Measurements from ENCODE around the gene MST1.

MST1 gene

DNA sequence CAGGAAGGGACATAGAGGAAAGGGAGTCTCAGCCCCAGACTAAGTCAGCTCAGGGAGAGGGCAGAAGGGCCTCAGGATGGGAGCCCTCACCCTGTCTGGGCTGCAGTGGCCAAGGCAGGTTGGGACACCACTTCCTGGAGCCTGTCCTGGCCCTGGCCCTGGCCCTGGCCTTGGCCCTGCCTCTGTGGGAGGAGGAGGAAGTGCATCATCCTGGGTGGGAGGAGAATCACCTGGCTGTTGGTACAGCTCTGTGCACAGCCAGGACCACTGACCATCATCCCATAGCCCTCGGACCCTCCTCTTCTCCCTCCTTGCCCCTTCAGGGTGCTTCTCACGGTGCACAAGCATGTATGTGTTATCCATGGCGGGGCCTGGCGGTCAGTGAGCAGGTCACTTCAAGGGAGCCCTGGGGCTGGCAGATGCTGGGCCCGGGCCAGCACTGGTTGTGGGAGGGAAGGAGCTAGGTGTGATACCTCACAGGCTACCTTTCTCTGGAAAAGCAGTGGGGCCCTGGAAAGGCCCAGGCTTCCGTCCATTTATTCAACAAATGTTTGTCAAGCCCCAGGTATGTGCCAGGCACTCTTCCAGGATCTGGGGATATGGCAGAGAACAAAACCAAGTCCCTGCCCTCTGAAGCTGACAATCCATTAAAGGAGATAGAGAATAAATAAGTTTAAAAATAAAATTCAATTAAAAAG is 23.3 kb downstream of the MST1 start:
- peak overlapping the region; percentile 61 for H3K27ac ChIP-seq
- H3K27me3 ChIP-seq: peaks cover 18% of the 10 kb centered on the region
- TF ChIP-seq, protein P1, sequence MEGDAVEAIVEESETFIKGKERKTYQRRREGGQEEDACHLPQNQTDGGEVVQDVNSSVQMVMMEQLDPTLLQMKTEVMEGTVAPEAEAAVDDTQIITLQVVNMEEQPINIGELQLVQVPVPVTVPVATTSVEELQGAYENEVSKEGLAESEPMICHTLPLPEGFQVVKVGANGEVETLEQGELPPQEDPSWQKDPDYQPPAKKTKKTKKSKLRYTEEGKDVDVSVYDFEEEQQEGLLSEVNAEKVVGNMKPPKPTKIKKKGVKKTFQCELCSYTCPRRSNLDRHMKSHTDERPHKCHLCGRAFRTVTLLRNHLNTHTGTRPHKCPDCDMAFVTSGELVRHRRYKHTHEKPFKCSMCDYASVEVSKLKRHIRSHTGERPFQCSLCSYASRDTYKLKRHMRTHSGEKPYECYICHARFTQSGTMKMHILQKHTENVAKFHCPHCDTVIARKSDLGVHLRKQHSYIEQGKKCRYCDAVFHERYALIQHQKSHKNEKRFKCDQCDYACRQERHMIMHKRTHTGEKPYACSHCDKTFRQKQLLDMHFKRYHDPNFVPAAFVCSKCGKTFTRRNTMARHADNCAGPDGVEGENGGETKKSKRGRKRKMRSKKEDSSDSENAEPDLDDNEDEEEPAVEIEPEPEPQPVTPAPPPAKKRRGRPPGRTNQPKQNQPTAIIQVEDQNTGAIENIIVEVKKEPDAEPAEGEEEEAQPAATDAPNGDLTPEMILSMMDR (IDR thresholded peaks at IDR 0.05): no peak
- no peak overlapping the region for H3K4me3 ChIP-seq (ENCODE audit: low read depth in 1 of 2, low read length in 1 of 2)
- no peaks in the 10 kb centered on the region for H3K9me3 ChIP-seq
- H3K36me3 ChIP-seq: no peaks in the 10 kb centered on the region
- peaks cover 7 to 9% of the 10 kb centered on the region in 2 experiments for H3K4me1 ChIP-seq (ENCODE audit: control insufficient read depth in 1 of 2, insufficient read depth in 1 of 2, low read depth in 1 of 2, low read length in 1 of 2)

GRCh38 chr3:49664300-49664699 is 25.0 kb downstream of the MST1 start:
- TF ChIP-seq, protein P1 (IDR thresholded peaks at IDR 0.05): no peak
- no peaks in the 10 kb centered on the region for H3K9me3 ChIP-seq
- no peak overlapping the region for H3K4me3 ChIP-seq (ENCODE audit: low read depth in 1 of 2, low read length in 1 of 2)
- no peaks in the 10 kb centered on the region for H3K36me3 ChIP-seq
- peaks cover 7 to 9% of the 10 kb centered on the region in 2 experiments for H3K4me1 ChIP-seq (ENCODE audit: control insufficient read depth in 1 of 2, insufficient read depth in 1 of 2, low read depth in 1 of 2, low read length in 1 of 2)
- no peak overlapping the region for H3K27ac ChIP-seq
- H3K27me3 ChIP-seq: peaks cover 12% of the 10 kb centered on the region

GRCh38 chr3:49663831-49664230 is 25.4 kb downstream of the MST1 start:
- Histone ChIP-seq H3K4me1 (ENCODE audit: control insufficient read depth in 1 of 2, insufficient read depth in 1 of 2, low read depth in 1 of 2, low read length in 1 of 2) (peaks cover 7 to 9% of the 10 kb centered on the region in 2 experiments), H3K27ac (no peak overlapping the region), H3K9me3 (no peaks in the 10 kb centered on the region), H3K27me3 (peaks cover 7% of the 10 kb centered on the region), H3K4me3 (ENCODE audit: low read depth in 1 of 2, low read length in 1 of 2) (no peak overlapping the region), H3K36me3 (no peaks in the 10 kb centered on the region)
- TF ChIP-seq, protein P1 (IDR thresholded peaks at IDR 0.05): no peak

DNA sequence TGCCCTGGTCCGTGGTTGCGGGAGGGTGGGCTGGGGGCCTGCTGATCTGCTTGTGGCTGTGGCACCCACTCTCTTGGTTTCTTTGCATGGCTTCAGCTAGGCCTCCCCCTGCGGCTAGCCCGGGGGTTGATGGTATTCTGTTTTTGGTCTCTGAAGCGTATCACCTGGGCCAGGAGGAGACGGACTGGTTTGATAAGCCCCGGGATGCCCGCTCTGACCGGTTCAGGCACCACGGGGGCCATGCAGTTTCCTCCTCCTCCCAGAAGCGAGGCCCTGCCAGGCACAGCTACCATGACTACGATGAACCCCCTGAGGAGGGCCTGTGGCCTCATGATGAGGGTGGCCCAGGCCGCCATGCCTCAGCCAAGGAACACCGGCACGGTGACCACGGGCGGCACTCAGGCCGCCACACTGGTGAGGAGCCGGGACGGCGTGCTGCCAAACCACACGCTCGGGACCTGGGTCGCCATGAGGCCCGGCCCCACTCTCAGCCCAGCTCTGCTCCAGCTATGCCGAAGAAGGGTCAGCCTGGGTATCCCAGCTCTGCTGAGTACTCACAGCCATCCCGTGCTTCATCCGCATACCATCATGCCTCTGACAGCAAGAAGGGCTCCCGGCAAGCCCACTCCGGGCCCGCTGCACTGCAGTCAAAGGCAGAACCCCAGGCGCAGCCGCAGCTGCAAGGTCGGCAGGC is 26.4 kb downstream of the MST1 start:
- H3K4me3 ChIP-seq (ENCODE audit: low read depth in 1 of 2, low read length in 1 of 2): no peak overlapping the region
- H3K9me3 ChIP-seq: no peaks in the 10 kb centered on the region
- H3K4me1 ChIP-seq (ENCODE audit: control insufficient read depth in 1 of 2, insufficient read depth in 1 of 2, low read depth in 1 of 2, low read length in 1 of 2): peaks cover 7 to 9% of the 10 kb centered on the region in 2 experiments
- H3K27me3 ChIP-seq: no peaks in the 10 kb centered on the region
- TF ChIP-seq, protein P1 (IDR thresholded peaks at IDR 0.05): no peak
- no peak overlapping the region for H3K27ac ChIP-seq
- H3K36me3 ChIP-seq: no peaks in the 10 kb centered on the region

DNA sequence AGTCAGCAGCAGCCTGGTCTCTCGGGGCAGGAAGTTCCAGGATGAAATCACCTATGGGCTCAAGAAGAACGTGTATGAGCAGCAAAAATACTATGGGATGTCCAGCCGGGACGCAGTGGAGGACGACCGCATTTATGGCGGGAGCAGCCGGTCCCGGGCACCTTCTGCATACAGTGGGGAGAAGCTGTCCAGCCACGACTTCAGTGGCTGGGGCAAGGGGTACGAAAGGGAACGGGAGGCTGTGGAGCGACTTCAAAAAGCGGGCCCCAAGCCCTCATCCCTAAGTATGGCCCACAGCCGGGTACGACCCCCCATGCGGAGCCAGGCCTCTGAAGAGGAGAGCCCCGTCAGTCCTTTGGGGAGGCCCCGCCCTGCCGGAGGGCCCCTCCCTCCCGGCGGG is 27.3 kb downstream of the MST1 start:
- Histone ChIP-seq H3K27ac (no peak overlapping the region), H3K36me3 (no peaks in the 10 kb centered on the region), H3K4me3 (ENCODE audit: low read depth in 1 of 2, low read length in 1 of 2) (no peak overlapping the region), H3K4me1 (ENCODE audit: control insufficient read depth in 1 of 2, insufficient read depth in 1 of 2, low read depth in 1 of 2, low read length in 1 of 2) (peaks cover 7 to 9% of the 10 kb centered on the region in 2 experiments), H3K27me3 (peaks cover 2% of the 10 kb centered on the region), H3K9me3 (no peaks in the 10 kb centered on the region)
- TF ChIP-seq, protein P1 (IDR thresholded peaks at IDR 0.05): no peak

Data from neutrophil (primary cell).